Stimulated activated naive CD8-positive, alpha-beta T cell treated with anti-CD3 and anti-CD28 coated beads, Interleukin-15, amount 100 ng/mL, for 72 hours (primary cell): ENCODE data around the gene PODNL1.
A peak's percentile ranks its signal among the peaks of the same experiment; 100 is the strongest.
"Not testable (repeated sequence)": the region's sequence is repeated elsewhere in the genome, so short reads cannot be mapped to it uniquely, and the experiment has no call there.

Source experiments
- ATAC-seq: fragments of 150-1000 bp; cut with Tn5 transposase; 2 replicates; pipeline ENCODE4 v1.10.0; 2021; ENCODE audit warnings: mild to moderate bottlenecking, moderate library complexity
- DNase-seq, 2 donors: peaks; one replicate each; pipeline ENCODE4 v3.0.0; 2021 to 2022
- H3K27ac Mint-ChIP-seq, 2 donors: one replicate each; pipeline ENCODE4 v1.8.0; 2022; ENCODE audit warnings: mild to moderate bottlenecking in 2 of 2, mixed read lengths in 2 of 2, moderate library complexity in 2 of 2
- H3K27me3 Mint-ChIP-seq: one replicate; pipeline ENCODE4 v1.8.0; 2022; ENCODE audit warnings: mixed read lengths
- H3K4me1 Mint-ChIP-seq: one replicate; pipeline ENCODE4 v1.8.0; 2022; ENCODE audit warnings: mild to moderate bottlenecking, mixed read lengths
- H3K4me3 Mint-ChIP-seq, 2 donors: one replicate each; pipeline ENCODE4 v1.8.0; 2022; ENCODE audit warnings: mild to moderate bottlenecking in 2 of 2, mixed read lengths in 2 of 2, moderate library complexity in 1 of 2
- H3K9me3 Mint-ChIP-seq, 2 donors: one replicate each; pipeline ENCODE4 v1.8.0; 2022; ENCODE audit warnings: mixed read lengths in 2 of 2

PODNL1 gene

DNA sequence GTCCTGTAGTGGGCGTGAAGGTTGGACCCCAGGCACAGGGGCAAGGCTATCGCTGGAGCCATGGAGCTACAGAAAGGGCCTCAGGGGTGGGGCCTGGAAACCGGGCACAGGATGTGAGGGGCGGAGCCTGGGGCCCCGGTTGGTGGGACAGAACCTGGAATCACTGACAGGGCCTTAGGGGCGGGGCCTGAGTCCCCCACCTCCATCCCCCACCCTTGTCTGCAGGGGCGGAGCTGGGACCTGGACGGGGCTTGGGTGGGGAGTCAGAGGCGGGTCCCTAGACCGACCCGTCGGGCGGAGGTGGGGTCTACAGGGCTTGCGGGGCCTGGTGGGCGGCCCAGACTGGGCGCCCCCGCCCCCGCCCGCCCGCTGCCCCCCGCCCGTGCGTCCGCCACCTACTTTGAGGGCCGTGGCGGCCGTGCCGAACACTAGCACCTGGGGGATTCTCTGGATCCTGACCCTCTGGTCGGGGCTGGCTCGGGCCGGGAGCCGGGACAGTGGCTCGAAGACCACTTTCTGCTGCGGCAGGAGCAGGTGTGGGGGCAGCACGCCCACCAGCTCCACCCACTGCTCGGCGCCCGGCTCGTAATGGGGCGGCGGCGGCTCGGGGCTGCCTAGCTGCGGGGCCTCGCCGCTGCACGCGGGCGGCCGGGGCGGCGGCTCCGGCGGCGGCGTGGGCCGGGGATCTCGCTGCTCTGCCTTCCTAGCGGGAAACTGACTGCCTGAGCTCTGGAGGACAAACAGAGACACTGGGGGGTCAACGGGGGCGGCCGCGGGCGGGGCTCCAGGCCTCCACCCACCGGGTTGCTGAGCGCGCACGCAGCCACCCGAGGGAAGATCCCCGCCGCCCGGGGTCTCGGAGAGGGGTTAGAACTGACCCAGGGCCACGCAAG is 40.4 kb upstream of the PODNL1 start:
- H3K9me3 Mint-ChIP-seq, result no peaks in the 10 kb centered on the region
- no peaks in the 10 kb centered on the region for H3K27me3 Mint-ChIP-seq
- DNase-seq, result peak; percentile 27 to 46
- peak overlapping the region; percentile 58 to 80 for H3K4me3 Mint-ChIP-seq
- H3K4me1 Mint-ChIP-seq, result peaks cover 62% of the 10 kb centered on the region
- H3K27ac Mint-ChIP-seq, result peak overlapping the region in 1 of 2 donors; percentile 67
- peak; percentile 64 for ATAC-seq

DNA sequence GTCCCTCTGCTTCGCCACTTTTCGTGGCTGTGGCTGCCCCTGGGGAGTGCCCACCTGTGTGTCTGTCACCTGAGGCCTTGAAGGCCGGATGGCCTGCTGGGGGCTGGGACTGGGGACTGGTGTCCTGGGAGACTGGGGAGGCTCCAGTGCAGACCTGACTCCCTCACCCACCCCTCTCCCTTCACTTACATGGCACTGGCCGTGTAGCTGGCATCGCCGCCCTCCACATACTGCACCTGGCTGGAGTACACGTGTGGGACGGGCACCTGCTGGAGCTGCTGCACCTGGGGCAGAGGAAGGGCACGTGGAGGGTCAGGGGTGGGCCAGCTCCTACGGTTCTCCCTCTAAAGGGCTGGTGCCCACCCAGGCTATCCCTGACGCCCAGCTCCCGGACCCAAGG is 39.6 kb upstream of the PODNL1 start:
- no peaks in the 10 kb centered on the region for H3K9me3 Mint-ChIP-seq
- peak overlapping the region in 1 of 2 donors; percentile 67 for H3K27ac Mint-ChIP-seq
- DNase-seq (no peak), ATAC-seq (no peak)
- peak overlapping the region; percentile 58 to 80 for H3K4me3 Mint-ChIP-seq
- peaks cover 54% of the 10 kb centered on the region for H3K4me1 Mint-ChIP-seq
- no peaks in the 10 kb centered on the region for H3K27me3 Mint-ChIP-seq

DNA sequence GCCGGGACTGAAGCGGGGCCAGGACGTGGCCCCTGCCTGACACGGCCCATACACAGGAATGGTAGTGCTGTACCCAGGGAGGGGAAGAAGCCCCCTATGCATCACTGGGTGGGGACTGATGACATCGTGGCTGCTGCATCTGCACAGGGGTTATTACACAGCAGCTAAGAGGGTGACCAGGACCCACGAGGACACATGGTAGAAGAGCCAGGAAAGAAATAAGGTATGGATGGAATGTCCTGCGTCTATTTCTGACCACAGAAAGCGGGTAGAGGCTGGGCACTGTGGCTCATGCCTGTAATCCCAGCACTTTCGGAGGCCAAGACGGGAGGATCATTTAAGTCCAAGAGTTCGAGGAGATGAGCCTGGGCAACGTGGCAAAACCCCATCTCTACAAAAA is 38.2 kb upstream of the PODNL1 start:
- Mint-ChIP-seq H3K4me3 (no peak overlapping the region), H3K27ac (no peak overlapping the region), H3K27me3 (no peaks in the 10 kb centered on the region), H3K9me3 (no peaks in the 10 kb centered on the region), H3K4me1 (peaks cover 44% of the 10 kb centered on the region)
- ATAC-seq (no peak), DNase-seq (no peak)

DNA sequence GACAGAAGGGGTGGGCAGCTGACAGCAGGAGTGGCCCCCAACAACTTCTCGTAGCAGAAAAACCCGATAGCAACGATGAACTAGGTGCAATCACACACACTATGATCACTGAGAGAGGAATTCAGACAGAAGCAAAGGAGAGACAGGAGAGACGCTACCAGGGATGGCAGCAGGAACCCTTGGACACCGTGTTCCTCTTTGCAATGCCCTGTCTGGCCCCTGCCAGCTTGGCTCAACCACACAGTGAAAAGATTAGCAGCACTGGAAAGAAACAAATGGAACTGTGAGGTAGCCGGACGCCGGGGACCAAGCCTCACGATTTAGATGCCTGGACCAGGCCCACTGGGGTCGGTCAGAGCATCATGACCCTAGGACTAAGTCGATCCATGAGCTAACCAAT is 37.7 kb upstream of the PODNL1 start:
- peak overlapping the region in 1 of 2 donors; percentile 15 for H3K27ac Mint-ChIP-seq
- H3K9me3 Mint-ChIP-seq, result no peaks in the 10 kb centered on the region
- H3K27me3 Mint-ChIP-seq, result no peaks in the 10 kb centered on the region
- ATAC-seq (no peak), DNase-seq (no peak)
- peaks cover 39% of the 10 kb centered on the region for H3K4me1 Mint-ChIP-seq
- no peak overlapping the region for H3K4me3 Mint-ChIP-seq

DNA sequence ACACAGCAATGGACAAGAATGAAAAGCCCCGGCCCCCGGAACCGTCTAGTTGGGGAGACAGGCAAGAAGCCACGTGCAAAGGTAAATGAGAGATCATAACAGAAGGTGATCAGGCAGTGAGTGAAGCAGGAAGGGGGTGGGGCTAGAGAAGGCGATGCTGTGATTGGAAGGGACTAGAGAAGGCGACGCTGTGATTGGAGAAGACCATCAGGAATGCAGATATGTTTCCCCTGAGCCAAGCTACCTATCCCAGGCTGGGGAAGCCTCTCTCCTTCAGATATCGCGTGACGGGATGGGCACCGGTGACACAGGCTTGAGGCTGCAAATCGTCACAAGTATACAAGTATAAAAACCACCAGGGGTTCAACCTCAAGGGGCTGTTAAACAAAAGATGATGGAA is 35.9 kb upstream of the PODNL1 start:
- peak; percentile 74 for ATAC-seq
- no peak overlapping the region for H3K4me3 Mint-ChIP-seq
- DNase-seq, result peak in 1 of 2 donors; percentile 49
- H3K27ac Mint-ChIP-seq, result peak overlapping the region in 1 of 2 donors; percentile 4
- peaks cover 21% of the 10 kb centered on the region for H3K4me1 Mint-ChIP-seq
- no peaks in the 10 kb centered on the region for H3K27me3 Mint-ChIP-seq
- H3K9me3 Mint-ChIP-seq, result no peaks in the 10 kb centered on the region

DNA sequence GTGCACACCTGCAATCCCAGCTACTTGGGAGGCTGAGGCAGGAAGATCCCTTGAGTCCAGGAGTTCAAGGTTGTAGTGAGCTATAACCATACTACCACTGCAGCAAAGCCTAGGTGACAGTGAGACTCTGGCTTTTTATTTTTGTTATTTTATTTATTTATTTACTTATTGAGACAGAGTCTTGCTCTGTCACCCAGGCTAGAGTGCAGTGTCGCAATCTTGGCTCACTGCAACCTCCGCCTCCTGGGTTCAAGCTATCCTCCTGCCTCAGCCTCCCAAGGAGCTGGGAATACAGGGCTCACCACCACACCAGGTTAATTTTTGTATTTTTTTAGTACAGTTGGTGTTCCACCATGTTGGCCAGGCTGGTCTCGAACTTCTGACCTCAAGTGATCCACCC is 35.3 kb upstream of the PODNL1 start:
- ATAC-seq, H3K4me3 Mint-ChIP-seq, H3K27ac Mint-ChIP-seq, DNase-seq, H3K27me3 Mint-ChIP-seq, H3K9me3 Mint-ChIP-seq: not testable (repeated sequence)
- H3K4me1 Mint-ChIP-seq, result peaks cover 19% of the 10 kb centered on the region

DNA sequence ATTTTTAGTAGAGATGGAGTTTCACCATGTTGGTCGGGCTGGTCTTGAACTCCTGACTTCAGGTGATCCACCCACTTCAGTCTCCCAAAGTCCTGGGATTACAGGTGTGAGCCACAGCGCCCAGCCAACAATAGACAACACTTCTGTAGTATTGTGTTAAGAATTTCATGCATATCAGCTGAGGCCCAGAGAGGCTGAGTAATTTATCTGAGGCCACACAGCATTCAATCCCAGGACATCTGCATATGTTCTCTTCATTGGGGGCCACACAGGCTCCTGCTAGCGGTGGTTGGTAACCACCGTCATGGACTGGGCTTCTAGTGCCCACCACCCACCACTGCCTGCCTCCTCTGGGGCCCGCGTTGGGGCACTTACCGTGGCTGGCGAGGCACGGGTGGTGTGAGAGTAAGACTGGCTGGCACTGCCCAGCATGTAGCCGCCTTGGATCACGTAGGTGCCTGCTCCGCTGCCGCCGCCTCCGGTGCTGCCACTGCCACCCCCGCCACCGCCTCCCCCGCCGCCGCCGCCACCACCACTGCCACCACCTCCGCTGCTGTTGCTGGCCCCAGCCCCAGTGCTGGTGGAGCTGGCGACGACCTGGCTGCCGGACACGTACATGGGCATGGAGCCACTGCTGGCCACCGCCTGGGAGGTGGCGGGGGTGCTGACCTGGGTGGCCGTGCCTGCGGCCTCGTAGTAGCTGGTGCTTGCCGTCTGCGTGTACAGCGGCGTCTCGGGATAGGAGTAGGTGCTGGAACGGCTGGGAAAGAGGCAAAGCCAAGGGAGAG is 34.3 kb upstream of the PODNL1 start:
- Mint-ChIP-seq H3K4me1 (peaks cover 11% of the 10 kb centered on the region), H3K9me3 (no peaks in the 10 kb centered on the region), H3K4me3 (no peak overlapping the region), H3K27me3 (no peaks in the 10 kb centered on the region), H3K27ac (no peak overlapping the region)
- ATAC-seq (no peak), DNase-seq (no peak)

DNA sequence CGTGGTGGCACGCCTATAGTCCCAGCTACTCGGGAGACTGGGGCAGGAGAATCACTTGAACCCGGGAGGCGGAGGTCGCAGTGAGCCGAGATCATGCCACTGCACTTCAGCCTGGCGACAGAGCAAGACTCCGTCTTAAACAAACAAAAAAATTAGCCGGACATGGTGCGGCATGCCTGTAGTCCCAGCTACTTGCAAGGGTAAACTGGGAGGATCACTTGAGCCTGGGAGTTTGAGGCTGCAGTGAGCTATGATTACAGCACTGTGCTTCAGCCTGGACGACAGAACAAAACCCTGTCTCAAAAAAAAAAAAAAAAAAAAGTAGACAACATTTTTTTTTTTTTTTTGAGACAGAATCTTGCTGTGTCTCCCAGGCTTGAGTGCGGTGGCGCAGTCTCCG is 33.7 kb upstream of the PODNL1 start:
- H3K27me3 Mint-ChIP-seq, H3K9me3 Mint-ChIP-seq, H3K4me3 Mint-ChIP-seq, DNase-seq, H3K27ac Mint-ChIP-seq, ATAC-seq: not testable (repeated sequence)
- H3K4me1 Mint-ChIP-seq, result peaks cover 11% of the 10 kb centered on the region

DNA sequence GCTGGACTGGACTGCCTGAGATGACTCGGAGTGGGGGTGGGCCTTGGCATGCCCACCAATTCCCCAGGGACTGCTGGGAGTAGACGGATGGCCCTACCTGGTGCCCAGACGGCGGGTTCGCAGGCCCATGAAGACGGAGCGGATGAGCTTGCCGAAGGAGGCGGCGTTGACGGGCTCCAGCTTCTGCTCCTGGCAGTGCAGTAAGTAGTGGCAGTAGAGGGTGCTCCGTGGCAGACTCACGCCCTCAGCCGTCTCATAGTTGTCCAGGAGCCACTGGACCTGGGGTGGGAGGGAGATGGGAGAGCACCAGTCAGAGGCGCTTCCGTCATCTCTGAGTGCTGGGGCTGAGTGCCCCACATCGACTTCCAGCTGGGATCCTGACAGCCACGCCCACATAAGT is 31.7 kb upstream of the PODNL1 start:
- no peaks in the 10 kb centered on the region for H3K27me3 Mint-ChIP-seq
- no peak for DNase-seq
- no peak overlapping the region for H3K27ac Mint-ChIP-seq
- H3K4me1 Mint-ChIP-seq, result peaks cover 11% of the 10 kb centered on the region
- H3K4me3 Mint-ChIP-seq, result no peak overlapping the region
- H3K9me3 Mint-ChIP-seq, result no peaks in the 10 kb centered on the region
- ATAC-seq, result no peak

DNA sequence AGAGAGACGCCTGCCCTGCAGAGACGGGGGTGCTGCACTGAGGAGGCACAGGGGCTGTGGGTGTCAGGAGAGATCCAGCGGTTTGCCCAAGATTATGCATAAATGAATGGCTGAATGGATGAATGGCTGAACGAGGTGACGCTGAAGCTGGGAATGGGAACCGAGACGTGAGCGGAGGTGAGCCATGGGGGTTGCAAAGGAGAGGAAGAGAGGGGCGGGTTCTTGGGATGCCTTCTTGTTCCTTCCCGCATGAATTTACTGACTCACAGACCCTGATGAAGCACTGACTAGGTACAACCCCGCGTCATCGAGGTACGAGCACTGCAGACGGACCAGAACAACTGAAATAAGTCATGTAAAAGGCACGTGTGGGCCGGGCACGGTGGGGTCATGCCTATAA is 30.8 kb upstream of the PODNL1 start:
- peaks cover 4% of the 10 kb centered on the region for H3K4me1 Mint-ChIP-seq
- no peaks in the 10 kb centered on the region for H3K27me3 Mint-ChIP-seq
- no peak overlapping the region for H3K27ac Mint-ChIP-seq
- H3K9me3 Mint-ChIP-seq, result no peaks in the 10 kb centered on the region
- no peak for ATAC-seq
- H3K4me3 Mint-ChIP-seq, result no peak overlapping the region
- no peak for DNase-seq

DNA sequence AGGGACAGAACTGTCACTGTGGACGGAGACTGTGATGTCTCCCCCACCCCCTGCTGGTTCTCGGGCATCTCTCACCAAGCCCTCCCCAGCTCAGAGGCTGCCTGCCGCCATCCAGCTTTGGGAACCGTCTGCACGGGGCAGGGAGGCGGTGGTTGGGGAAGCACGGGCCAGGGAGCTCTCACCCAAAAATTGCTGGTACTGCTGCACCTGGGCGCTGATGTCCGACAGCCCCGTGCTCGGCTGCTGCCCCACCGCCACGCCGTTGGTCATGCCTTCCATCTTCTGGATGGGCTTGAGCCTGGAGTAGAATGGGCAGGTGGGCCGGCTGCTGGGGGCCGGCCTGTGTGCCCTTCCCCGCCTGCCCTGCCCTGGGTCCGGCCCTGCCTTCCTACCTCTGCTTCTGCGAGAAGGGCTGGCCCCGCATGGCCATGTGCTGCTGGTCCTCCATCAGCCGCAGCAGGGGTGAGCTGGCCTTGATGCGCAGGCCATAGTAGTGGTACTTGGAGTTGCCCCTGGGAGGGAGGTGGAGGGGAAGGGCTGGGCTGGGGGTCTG is 30.2 kb upstream of the PODNL1 start:
- DNase-seq (no peak), ATAC-seq (no peak)
- no peaks in the 10 kb centered on the region for H3K4me1 Mint-ChIP-seq
- no peaks in the 10 kb centered on the region for H3K27me3 Mint-ChIP-seq
- H3K4me3 Mint-ChIP-seq, result no peak overlapping the region
- H3K27ac Mint-ChIP-seq, result no peak overlapping the region
- H3K9me3 Mint-ChIP-seq, result no peaks in the 10 kb centered on the region

DNA sequence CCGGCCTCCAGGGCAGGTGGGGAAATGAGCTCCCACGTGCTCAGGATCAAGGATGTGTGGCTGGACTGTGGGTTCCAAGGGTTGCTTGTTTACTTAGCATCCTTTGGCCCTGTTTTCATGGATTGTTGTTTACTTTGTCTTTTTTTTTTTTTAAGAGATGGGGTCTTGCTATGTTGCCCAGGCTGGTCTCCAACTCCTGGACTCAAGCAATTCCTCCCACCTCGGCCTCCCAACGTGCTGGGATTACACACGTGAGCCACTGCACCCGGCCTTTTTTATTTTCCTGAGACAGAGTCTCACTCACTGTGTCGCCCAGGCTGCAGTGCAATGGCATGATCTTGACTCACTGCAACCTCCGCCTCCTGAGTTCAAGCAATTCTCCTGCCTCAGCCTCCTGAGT is 29.0 kb upstream of the PODNL1 start:
- peak overlapping the region; percentile 63 to 81 for H3K27ac Mint-ChIP-seq
- not testable (repeated sequence) for H3K9me3 Mint-ChIP-seq, H3K4me3 Mint-ChIP-seq, DNase-seq, H3K4me1 Mint-ChIP-seq, ATAC-seq, H3K27me3 Mint-ChIP-seq

DNA sequence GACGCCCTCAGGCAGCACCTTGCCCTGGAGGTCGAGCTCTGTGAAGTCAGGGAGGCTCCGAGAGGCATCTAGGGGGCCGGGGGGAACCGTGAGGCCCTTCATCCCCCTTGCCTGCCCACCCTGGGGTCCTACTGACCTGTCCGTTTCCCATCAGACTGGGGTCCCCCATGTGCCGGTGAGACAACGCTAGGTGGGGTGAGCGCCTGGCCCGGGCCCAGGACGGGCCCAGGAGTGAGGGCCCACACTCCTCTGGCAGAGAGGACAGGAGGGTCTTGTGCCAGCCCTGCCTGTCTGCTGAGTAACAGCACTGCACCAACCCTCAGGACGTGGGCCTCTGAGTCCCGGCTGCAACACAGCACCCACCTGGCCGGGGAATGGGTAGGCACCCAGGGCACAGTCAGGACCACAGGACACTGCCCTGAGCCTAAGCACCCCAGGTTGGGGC is 28.5 kb upstream of the PODNL1 start:
- H3K4me1 Mint-ChIP-seq, result no peaks in the 10 kb centered on the region
- H3K27ac Mint-ChIP-seq, result no peak overlapping the region

DNA sequence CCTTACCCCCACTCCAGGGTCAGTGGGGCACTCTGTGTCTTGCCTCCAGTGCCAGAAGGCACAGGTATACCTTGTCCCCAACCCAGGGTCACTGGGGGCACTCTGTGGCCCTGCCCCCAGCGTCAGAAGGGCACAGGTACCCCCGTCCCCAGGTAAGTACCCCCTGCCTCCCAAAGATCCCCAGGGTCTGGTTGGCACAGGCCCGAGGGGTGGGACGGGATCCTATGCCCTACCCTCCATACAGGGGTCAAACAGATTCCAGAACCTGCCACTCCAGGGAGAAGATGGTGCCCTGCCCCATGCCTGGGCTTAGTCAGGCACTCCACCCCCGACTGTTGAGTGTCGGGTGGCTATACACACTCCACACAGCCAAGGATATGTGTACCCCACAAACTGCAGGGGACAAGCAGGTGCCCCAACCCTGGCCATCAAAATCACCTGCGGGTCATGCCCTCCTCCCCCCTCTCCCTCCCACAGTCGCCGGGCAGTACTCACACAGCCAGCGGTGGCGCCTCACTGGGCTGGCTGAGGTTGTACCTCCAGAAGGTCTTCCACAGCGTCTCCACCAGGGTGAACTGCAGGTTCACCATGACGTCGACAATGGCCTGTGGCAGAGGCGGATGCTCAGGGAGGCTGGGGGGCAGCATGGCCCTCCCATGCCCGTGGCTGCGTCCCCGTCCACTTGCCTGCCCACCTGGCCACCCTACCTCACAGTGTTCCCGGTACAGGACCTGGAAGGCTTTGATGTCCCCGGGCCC is 27.9 kb upstream of the PODNL1 start:
- DNase-seq, result no peak
- Mint-ChIP-seq H3K27me3 (no peaks in the 10 kb centered on the region), H3K4me1 (no peaks in the 10 kb centered on the region), H3K27ac (no peak overlapping the region), H3K4me3 (no peak overlapping the region), H3K9me3 (no peaks in the 10 kb centered on the region)
- peak; percentile 18 for ATAC-seq

More for the DNA sequence above, 28.5 kb upstream of the PODNL1 start:
- Mint-ChIP-seq H3K27me3 (no peaks in the 10 kb centered on the region), H3K4me3 (no peak overlapping the region), H3K9me3 (no peaks in the 10 kb centered on the region)
- DNase-seq (no peak), ATAC-seq (no peak)

DNA sequence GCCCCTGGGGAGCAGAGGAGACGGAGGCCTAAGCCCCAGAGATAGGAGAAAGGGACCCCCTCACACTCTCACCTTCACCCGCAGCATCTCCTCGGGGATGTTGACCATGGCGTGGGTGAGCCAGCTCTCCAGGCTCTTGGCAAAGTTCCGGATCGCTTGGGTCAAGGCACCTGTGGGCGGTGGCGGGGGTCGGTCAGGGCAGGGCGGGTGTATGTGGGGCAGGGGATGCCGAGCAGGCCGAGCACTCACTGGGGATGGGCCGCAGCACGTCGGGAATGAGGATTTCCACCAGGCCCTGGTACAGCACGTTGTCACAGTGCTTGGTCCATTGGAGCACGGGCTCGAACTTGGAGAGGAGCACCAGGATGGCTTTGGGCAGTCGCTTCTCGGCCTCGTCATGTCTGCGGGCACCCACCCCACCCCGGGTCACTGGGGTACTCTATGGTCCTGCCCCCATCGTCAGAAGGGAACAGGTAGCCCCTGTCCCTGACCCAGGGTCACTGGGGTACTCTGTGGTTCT is 27.2 kb upstream of the PODNL1 start:
- Mint-ChIP-seq H3K4me1 (peaks cover 3% of the 10 kb centered on the region), H3K27ac (no peak overlapping the region), H3K9me3 (no peaks in the 10 kb centered on the region), H3K4me3 (no peak overlapping the region), H3K27me3 (no peaks in the 10 kb centered on the region)
- peak; percentile 5 for ATAC-seq
- DNase-seq, result no peak
